HepG2 (cell line): ENCODE measurements around the gene DOCK1. TPM values are rescaled to one million over a fixed set of nuclear protein-coding genes. Genes with fewer than 3 reads are reported as not detected.

Experiments used
- ATAC-seq: fragments of 200-7000 bp; cut with Tn5 transposase; 3 replicates; pipeline ENCODE4 v1.9.1; 2020; ENCODE audit warnings: mild to moderate bottlenecking, moderate library complexity
- BruUV-seq: library from RNA; stranded (reverse); fragments of 400-500 nt; replicated peaks from 2 replicates; lab custom pipeline; 2021; lab: Mats Ljungman, UMichigan
- CTCF ChIA-PET: fragments of 300-600 bp; formaldehyde crosslinking; extraction: SDS; loops from one replicate; lab custom pipeline; 2021; ENCODE audit warnings: low total read pairs, inconsistent platforms, low intra/inter-chr PET ratio; lab: Yijun Ruan, JAX
- POLR2A ChIA-PET: fragments of 350-600 bp; sonication (Branson Sonifier 250); formaldehyde crosslinking; loops from one replicate; lab custom pipeline; 2020; ENCODE audit warnings: antibody characterized with exemption, inconsistent platforms; lab: Yijun Ruan, JAX
- DNase-seq: peaks from one replicate; pipeline ENCODE4 v3.0.0-alpha.2; 2015; ENCODE audit warnings: low spot score
- FAIRE-seq: peaks from 3 replicates; lab custom pipeline; 2011; peaks lifted over from hg19 to GRCh38; lab: Jason Lieb, UNC
- H2AFZ ChIP-seq: one replicate; pipeline ENCODE4 v1.6.1; 2011; ENCODE audit warnings: low read length, inconsistent platforms
- H3K27ac ChIP-seq: fragments of 300-600 bp; 3 replicates; pipeline ENCODE4 v1.8.0; 2011; ENCODE audit warnings: mixed run types, mild to moderate bottlenecking, mixed read lengths, low read length, inconsistent platforms; ENCODE audit not compliant: insufficient read depth; ENCODE audit errors: extremely low read length
- H3K27me3 ChIP-seq, 2 experiments: fragments of 200-600 bp in 1 of 2; 2 replicates in 1 of 2; 3 replicates in 1 of 2; pipeline versions ENCODE4 v1.6.0 to v1.8.0; 2011; ENCODE audit warnings: low read length in 2 of 2, mild to moderate bottlenecking in 2 of 2, moderate library complexity in 2 of 2, inconsistent platforms in 1 of 2; ENCODE audit not compliant: insufficient read depth in 2 of 2, control insufficient read depth in 1 of 2
- H3K36me3 ChIP-seq, 2 experiments: fragments of 200-600 bp in 1 of 2; replicated peaks in 1 of 2; 2 replicates in 1 of 2; 3 replicates in 1 of 2; pipeline versions ENCODE4 v1.5.1 to v1.8.0; 2011; ENCODE audit warnings: low read length in 2 of 2, inconsistent platforms in 1 of 2; ENCODE audit not compliant: insufficient read depth in 2 of 2, control insufficient read depth in 1 of 2
- H3K4me1 ChIP-seq: 2 replicates; pipeline ENCODE4 v1.5.1; 2012; ENCODE audit warnings: low read length, inconsistent platforms; ENCODE audit not compliant: insufficient read depth
- H3K4me2 ChIP-seq: 2 replicates; pipeline ENCODE4 v1.6.0; 2011; ENCODE audit warnings: low read depth, low read length, inconsistent platforms
- H3K4me3 ChIP-seq, 3 experiments: fragments of 200-600 bp in 1 of 3; sonication (generic), shearing (Covaris generic) in 1 of 3; replicated peaks in 1 of 3; 2 replicates each; pipeline ENCODE4 v1.5.1; 2011 to 2016; ENCODE audit warnings: low read length in 3 of 3, inconsistent platforms in 2 of 3, low read depth in 2 of 3, mild to moderate bottlenecking in 2 of 3, control low read depth in 1 of 3, mixed read lengths in 1 of 3; ENCODE audit not compliant: insufficient read depth in 1 of 3
- H3K79me2 ChIP-seq: one replicate; pipeline ENCODE4 v1.6.1; 2011; ENCODE audit warnings: low read length, inconsistent platforms; ENCODE audit not compliant: insufficient read depth
- H3K9ac ChIP-seq: 2 replicates; pipeline ENCODE4 v1.6.0; 2011; ENCODE audit warnings: mild to moderate bottlenecking, low read depth, low read length, inconsistent platforms; ENCODE audit not compliant: insufficient read depth
- H3K9me3 ChIP-seq: 2 replicates; pipeline ENCODE4 v1.5.1; 2012; ENCODE audit warnings: mild to moderate bottlenecking, low read length
- H4K20me1 ChIP-seq: 2 replicates; pipeline ENCODE4 v1.6.0; 2011; ENCODE audit warnings: inconsistent platforms, mild to moderate bottlenecking, low read length, moderate library complexity; ENCODE audit not compliant: insufficient read depth
- ARNTL ChIP-seq: sonication (generic); formaldehyde crosslinking; IDR thresholded peaks from 2 replicates; pipeline ENCODE4 v1.4.0; 2020; ENCODE audit warnings: mild to moderate bottlenecking, missing genetic modification reagents
- CC2D1A ChIP-seq: sonication (generic); formaldehyde crosslinking; IDR thresholded peaks from 2 replicates; pipeline ENCODE4 v1.8.1; 2023; ENCODE audit warnings: mild to moderate bottlenecking, missing genetic modification reagents
- FOXA3 ChIP-seq: IDR thresholded peaks from 2 replicates; pipeline ENCODE4 v1.6.1; 2016; ENCODE audit warnings: missing genetic modification reagents, missing compliant biosample characterization
- MIXL1 ChIP-seq: IDR thresholded peaks from 2 replicates; pipeline ENCODE4 v1.6.1; 2016
- MTF1 ChIP-seq: sonication (generic); formaldehyde crosslinking; IDR thresholded peaks from 2 replicates; pipeline ENCODE4 v1.5.0; 2020; ENCODE audit warnings: missing genetic modification reagents
- NCOA5 ChIP-seq: sonication (generic); formaldehyde crosslinking; IDR thresholded peaks from 2 replicates; pipeline ENCODE4 v1.4.0; 2020; ENCODE audit warnings: missing genetic modification reagents
- PHF8 ChIP-seq: sonication (generic); formaldehyde crosslinking; IDR thresholded peaks from 2 replicates; pipeline ENCODE4 v1.5.0; 2020; ENCODE audit warnings: missing genetic modification reagents
- RBM39 ChIP-seq: fragments of 200-400 bp; formaldehyde crosslinking; IDR thresholded peaks from one replicate; pipeline ENCODE4 v1.6.1; 2018; ENCODE audit warnings: antibody characterized with exemption, mild to moderate bottlenecking, low read depth, low read length; ENCODE audit not compliant: poor library complexity, severe bottlenecking
- RXRB ChIP-seq: IDR thresholded peaks from 2 replicates; pipeline ENCODE4 v1.6.1; 2016; ENCODE audit warnings: borderline replicate concordance, missing genetic modification reagents, missing compliant biosample characterization
- SRF ChIP-seq: IDR thresholded peaks from 2 replicates; pipeline ENCODE4 v1.6.1; 2011; ENCODE audit warnings: mild to moderate bottlenecking, low read depth, low read length, moderate library complexity
- XRCC5 ChIP-seq: fragments of 200-400 bp; formaldehyde crosslinking; optimal IDR thresholded peaks from 2 replicates; pipeline ENCODE3; 2017; ENCODE audit warnings: mild to moderate bottlenecking, low read length
- ZNF550 ChIP-seq: sonication (generic); formaldehyde crosslinking; IDR thresholded peaks from 2 replicates; pipeline ENCODE4 v1.4.0; 2020; ENCODE audit warnings: mild to moderate bottlenecking, missing genetic modification reagents, borderline replicate concordance
- ZNF781 ChIP-seq: sonication (generic); formaldehyde crosslinking; IDR thresholded peaks from 2 replicates; pipeline ENCODE4 v1.5.1; 2020; ENCODE audit warnings: borderline replicate concordance, mild to moderate bottlenecking, missing genetic modification reagents; ENCODE audit errors: not compliant biosample characterization
- ZNF891 ChIP-seq: sonication (generic); formaldehyde crosslinking; IDR thresholded peaks from 2 replicates; pipeline ENCODE4 v1.5.0; 2020; ENCODE audit warnings: mild to moderate bottlenecking, missing genetic modification reagents
- ZSCAN29 ChIP-seq: sonication (generic); formaldehyde crosslinking; conservative IDR thresholded peaks from 2 replicates; pipeline ENCODE4 v1.4.0; 2020; ENCODE audit warnings: mild to moderate bottlenecking, missing genetic modification reagents
- WGBS: methylation state at CpG from one replicate; pipeline ENCODE4 v1.1.6; 2017; ENCODE audit warnings: low lambda C conversion rate; 5-methylcytosine and 5-hydroxymethylcytosine counted together
- in situ Hi-C: cut with HindIII; loops from 2 replicates; pipeline ENCODE4 v1.10.0; 2017; ENCODE audit warnings: low pct_unique_long_range_greater_than_20kb; ENCODE audit not compliant: extremely low pct_ligation_motif_present
- intact Hi-C: fragments of 100-400 bp; cut with micrococcal nuclease; formaldehyde crosslinking; loops from one replicate; pipeline ENCODE4 v1.10.0; 2022; ENCODE audit not compliant: unreplicated experiment
- polyA plus RNA-seq, 8 experiments: library from polyadenylated mRNA; depleted of rRNA in 3 of 8; stranded (reverse) in 7 of 8; unstranded in 1 of 8; fragments of >200 nt; fragmentation: Illumina TruSeq in 4 of 8; extraction: Trizol in 4 of 8; gene quantifications; 2 replicates each; pipeline versions ENCODE4 v1.2.1 to v1.2.3, GENCODE V29; 2011 to 2016; ENCODE audit warnings: low read depth in 4 of 8, missing spikeins in 1 of 8, mixed read lengths in 1 of 8; ENCODE audit not compliant: insufficient read depth in 1 of 8
- total RNA-seq, 5 experiments: library from RNA; depleted of rRNA; stranded (reverse); fragments of >200 nt; fragmentation: Illumina TruSeq; extraction: Trizol; gene quantifications; 2 replicates each; pipeline ENCODE4 v1.2.3, GENCODE V29; 2016; ENCODE audit warnings: low read depth in 1 of 5
- TF ChIP-seq, protein P1 (sequence below): sonication (generic); formaldehyde crosslinking; IDR thresholded peaks from 2 replicates; pipeline ENCODE4 v1.5.1; 2020; ENCODE audit warnings: mild to moderate bottlenecking, missing genetic modification reagents, borderline replicate concordance

Gene DOCK1
- total and polyA plus RNA-seq, 2 of the 13 experiments (the other 11 are each of a cell fraction or from before 2014, with no cell fraction given) = 8.3 to 25.5 TPM

DNA sequence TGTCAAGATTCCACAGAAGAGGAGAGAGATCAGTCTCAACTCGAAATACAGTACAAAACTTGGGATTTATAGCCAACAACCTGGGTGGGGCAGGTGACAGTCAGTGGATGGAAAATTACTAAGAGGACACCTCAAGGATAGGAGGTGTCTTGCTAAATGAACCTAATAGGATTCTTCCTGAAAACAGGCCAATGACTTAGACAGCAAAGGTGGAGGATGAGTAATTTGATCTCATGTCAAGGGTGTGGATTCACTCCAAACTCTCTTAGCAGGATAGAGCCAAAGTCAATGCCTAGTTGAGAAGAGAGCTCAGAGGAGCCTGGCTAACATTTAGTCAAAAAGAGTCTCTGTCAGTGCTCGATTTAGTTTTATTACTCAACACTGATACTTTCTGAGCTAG lies 397.9 kb downstream of the DOCK1 start:
- ATAC-seq (no peak), DNase-seq (no peak), FAIRE-seq (no peak)
- intact Hi-C loops (no loop called here), in situ Hi-C loops (no loop called here)
- Histone ChIP-seq H3K4me2 (no peak overlapping the region), H3K4me3 (no peak overlapping the region), H3K27me3 (no peaks in the 10 kb centered on the region), H3K4me1 (peaks cover 40% of the 10 kb centered on the region), H3K27ac (no peak overlapping the region), H3K9ac (no peak overlapping the region), H4K20me1 (no peaks in the 10 kb centered on the region), H3K36me3 (no peaks in the 10 kb centered on the region), H3K9me3 (no peaks in the 10 kb centered on the region), H2AFZ (no peak overlapping the region), H3K79me2 (no peaks in the 10 kb centered on the region)
- POLR2A ChIA-PET = no interaction called here
- TF ChIP-seq ZSCAN29 (CRISPR knock-in tag) (no peak), ZNF781 (CRISPR knock-in tag) (no peak), MTF1 (no peak), PHF8 (CRISPR knock-in tag) (no peak), CC2D1A (CRISPR knock-in tag) (no peak), MIXL1 (CRISPR knock-in tag) (no peak), RBM39 (no peak), RXRB (CRISPR knock-in tag) (no peak), NCOA5 (no peak), XRCC5 (no peak), ZNF550 (CRISPR knock-in tag) (no peak), FOXA3 (CRISPR knock-in tag) (no peak)
- CTCF ChIA-PET = no interaction called here
- no TSS peak for BruUV-seq
- 81% methylated on average over 2 of the region's 2 CpGs for WGBS

DNA sequence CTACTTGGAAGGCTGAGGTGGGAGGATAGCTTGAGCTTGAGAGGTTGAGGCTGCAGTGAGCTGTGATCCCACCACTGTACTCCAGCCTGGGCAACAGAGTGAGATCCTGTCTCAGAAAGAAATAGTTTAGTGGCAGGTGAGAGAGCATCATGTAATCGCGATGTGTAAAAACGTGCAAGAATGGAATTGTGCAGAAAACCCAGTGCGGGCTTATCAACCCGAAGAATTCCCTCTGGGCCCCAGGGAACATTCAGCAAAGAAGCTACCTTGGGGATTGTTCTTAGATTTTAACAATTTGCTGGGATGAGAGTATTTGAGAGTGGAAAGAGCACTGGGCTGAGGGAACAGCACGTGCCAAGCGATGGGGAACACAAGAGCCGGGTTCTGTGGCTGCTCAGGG lies 398.5 kb downstream of the DOCK1 start:
- no peak for ATAC-seq
- no peak overlapping the region for H3K4me2 ChIP-seq
- no peak for DNase-seq
- FAIRE-seq = no peak
- no peak overlapping the region for H3K4me3 ChIP-seq
- WGBS = 97% methylated on average over 8 of the region's 8 CpGs
- in situ Hi-C loops (no loop called here), intact Hi-C loops (no loop called here)
- no peaks in the 10 kb centered on the region for H4K20me1 ChIP-seq
- peaks cover 40% of the 10 kb centered on the region for H3K4me1 ChIP-seq
- POLR2A ChIA-PET = no interaction called here
- CTCF ChIA-PET = no interaction called here
- no peaks in the 10 kb centered on the region for H3K27me3 ChIP-seq
- H3K9me3 ChIP-seq = no peaks in the 10 kb centered on the region
- H3K9ac ChIP-seq = no peak overlapping the region
- no peaks in the 10 kb centered on the region for H3K36me3 ChIP-seq
- no peak overlapping the region for H2AFZ ChIP-seq
- H3K79me2 ChIP-seq = no peaks in the 10 kb centered on the region
- no TSS peak for BruUV-seq
- no peak overlapping the region for H3K27ac ChIP-seq
- TF ChIP-seq ARNTL (CRISPR knock-in tag) = no peak
- TF ChIP-seq SRF = no peak
- TF ChIP-seq ZNF891 (CRISPR knock-in tag) = no peak
- TF ChIP-seq, protein P1, sequence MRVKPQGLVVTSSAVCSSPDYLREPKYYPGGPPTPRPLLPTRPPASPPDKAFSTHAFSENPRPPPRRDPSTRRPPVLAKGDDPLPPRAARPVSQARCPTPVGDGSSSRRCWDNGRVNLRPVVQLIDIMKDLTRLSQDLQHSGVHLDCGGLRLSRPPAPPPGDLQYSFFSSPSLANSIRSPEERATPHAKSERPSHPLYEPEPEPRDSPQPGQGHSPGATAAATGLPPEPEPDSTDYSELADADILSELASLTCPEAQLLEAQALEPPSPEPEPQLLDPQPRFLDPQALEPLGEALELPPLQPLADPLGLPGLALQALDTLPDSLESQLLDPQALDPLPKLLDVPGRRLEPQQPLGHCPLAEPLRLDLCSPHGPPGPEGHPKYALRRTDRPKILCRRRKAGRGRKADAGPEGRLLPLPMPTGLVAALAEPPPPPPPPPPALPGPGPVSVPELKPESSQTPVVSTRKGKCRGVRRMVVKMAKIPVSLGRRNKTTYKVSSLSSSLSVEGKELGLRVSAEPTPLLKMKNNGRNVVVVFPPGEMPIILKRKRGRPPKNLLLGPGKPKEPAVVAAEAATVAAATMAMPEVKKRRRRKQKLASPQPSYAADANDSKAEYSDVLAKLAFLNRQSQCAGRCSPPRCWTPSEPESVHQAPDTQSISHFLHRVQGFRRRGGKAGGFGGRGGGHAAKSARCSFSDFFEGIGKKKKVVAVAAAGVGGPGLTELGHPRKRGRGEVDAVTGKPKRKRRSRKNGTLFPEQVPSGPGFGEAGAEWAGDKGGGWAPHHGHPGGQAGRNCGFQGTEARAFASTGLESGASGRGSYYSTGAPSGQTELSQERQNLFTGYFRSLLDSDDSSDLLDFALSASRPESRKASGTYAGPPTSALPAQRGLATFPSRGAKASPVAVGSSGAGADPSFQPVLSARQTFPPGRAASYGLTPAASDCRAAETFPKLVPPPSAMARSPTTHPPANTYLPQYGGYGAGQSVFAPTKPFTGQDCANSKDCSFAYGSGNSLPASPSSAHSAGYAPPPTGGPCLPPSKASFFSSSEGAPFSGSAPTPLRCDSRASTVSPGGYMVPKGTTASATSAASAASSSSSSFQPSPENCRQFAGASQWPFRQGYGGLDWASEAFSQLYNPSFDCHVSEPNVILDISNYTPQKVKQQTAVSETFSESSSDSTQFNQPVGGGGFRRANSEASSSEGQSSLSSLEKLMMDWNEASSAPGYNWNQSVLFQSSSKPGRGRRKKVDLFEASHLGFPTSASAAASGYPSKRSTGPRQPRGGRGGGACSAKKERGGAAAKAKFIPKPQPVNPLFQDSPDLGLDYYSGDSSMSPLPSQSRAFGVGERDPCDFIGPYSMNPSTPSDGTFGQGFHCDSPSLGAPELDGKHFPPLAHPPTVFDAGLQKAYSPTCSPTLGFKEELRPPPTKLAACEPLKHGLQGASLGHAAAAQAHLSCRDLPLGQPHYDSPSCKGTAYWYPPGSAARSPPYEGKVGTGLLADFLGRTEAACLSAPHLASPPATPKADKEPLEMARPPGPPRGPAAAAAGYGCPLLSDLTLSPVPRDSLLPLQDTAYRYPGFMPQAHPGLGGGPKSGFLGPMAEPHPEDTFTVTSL = no peak
